ENCODE data around the gene MYO10. TPM values are rescaled to one million over a fixed set of nuclear protein-coding genes. Genes with fewer than 3 reads are reported as not detected.

The MYO10 gene
- total and polyA plus RNA-seq, 2 donors (not counting 3 experiments of a cell fraction or from before 2014, with no cell fraction given): 36.0 to 148 TPM

DNA sequence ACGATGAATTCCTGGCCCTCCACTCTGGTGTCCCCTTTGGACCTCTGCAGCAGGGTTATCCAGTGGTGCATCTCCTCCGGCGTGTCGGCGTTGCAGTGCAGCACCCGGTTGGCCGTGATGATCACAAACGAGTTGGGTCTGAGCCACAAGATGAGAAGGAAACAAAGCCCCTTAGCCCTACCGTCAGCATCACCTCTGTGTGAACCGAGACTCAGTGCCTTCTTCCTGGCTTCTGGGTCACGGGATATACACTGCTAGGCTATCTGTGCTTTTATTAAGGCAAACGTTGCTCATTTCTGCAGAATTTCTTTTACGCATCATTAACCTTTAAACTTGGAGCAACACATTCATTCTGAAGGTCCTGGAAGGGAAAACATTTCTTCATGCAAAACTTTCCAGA, 254.2 kb downstream of the MYO10 start:
- DNase-seq (ENCODE audit: low read depth, low spot score): no peak
- TF ChIP-seq MYC (IDR thresholded peaks at IDR 0.05; ENCODE audit: low read depth, low read length) (no peak), POLR2AphosphoS5 (IDR thresholded peaks at IDR 0.05; ENCODE audit: insufficient read depth, low read depth, low read length) (no peak), JUN (IDR thresholded peaks at IDR 0.05; ENCODE audit: borderline replicate concordance, insufficient read depth, insufficient read length, low read depth) (no peak), FOS (IDR thresholded peaks at IDR 0.05; ENCODE audit: borderline replicate concordance, insufficient read depth, low read length) (no peak)
- TF ChIP-seq, protein P1, sequence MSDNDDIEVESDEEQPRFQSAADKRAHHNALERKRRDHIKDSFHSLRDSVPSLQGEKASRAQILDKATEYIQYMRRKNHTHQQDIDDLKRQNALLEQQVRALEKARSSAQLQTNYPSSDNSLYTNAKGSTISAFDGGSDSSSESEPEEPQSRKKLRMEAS (IDR thresholded peaks at IDR 0.05; ENCODE audit: insufficient read depth, insufficient read length): no peak
- no peak overlapping the region for H3K9ac ChIP-seq (replicated peaks; ENCODE audit: extremely low read depth, insufficient read depth, low read length)
- intact Hi-C loops (cut with micrococcal nuclease): no loop called here
- dilution Hi-C loops (cut with MboI; ENCODE audit: extremely low pct_ligation_motif_present, low sequenced_read_pairs): loop anchor here (25.0 kb wide), 1 partner anchor 505 kb away; no protein-coding TSS in a partner anchor
- no peak overlapping the region for H3K4me2 ChIP-seq (ENCODE audit: insufficient read depth, low read length)
- H3K9me3 ChIP-seq (replicated peaks; ENCODE audit: control insufficient read depth, insufficient read depth, low read length): no peaks in the 10 kb centered on the region
- BruUV-seq (replicated peaks): no TSS peak
- no peaks in the 10 kb centered on the region for H4K20me1 ChIP-seq (replicated peaks; ENCODE audit: control insufficient read depth, extremely low read depth, insufficient read depth, low read length)
- POLR2A ChIA-PET: no interaction called here
- no peaks in the 10 kb centered on the region for H3K27me3 ChIP-seq (ENCODE audit: control insufficient read depth in 2 of 2, insufficient read depth in 2 of 2, low read length in 2 of 2)
- H2AFZ ChIP-seq (ENCODE audit: low read depth, low read length): no peak overlapping the region
- no peaks in the 10 kb centered on the region for H3K4me1 ChIP-seq (ENCODE audit: control insufficient read depth, extremely low read depth, insufficient read depth, low read length)
- no peak overlapping the region for H3K4me3 ChIP-seq (replicated peaks in 1 of 3; ENCODE audit: insufficient read depth in 1 of 3, low read depth in 1 of 3, low read length in 3 of 3)
- CTCF ChIA-PET: interaction anchor here (0.9 kb wide), 1 partner anchor 16 kb away, joined by 4 read pairs; no protein-coding TSS in a partner anchor
- peaks cover 4% of the 10 kb centered on the region for H3K79me2 ChIP-seq (ENCODE audit: control insufficient read depth, insufficient read depth, low read length)
- H3K36me3 ChIP-seq (ENCODE audit: control insufficient read depth in 2 of 2, extremely low read depth in 1 of 2, insufficient read depth in 2 of 2, low read length in 2 of 2): peaks cover 43 to 55% of the 10 kb centered on the region in 2 experiments
- FAIRE-seq: no peak
- no peaks in the 10 kb centered on the region for H3K9me1 ChIP-seq (replicated peaks; ENCODE audit: control insufficient read depth, extremely low read depth, insufficient read depth, low read length)
- H3K27ac ChIP-seq (ENCODE audit: insufficient read depth, low read depth, low read length): no peak overlapping the region

GRCh38 chr5:16679863-16680262, 256.2 kb downstream of the MYO10 start:
- no TSS peak for BruUV-seq (replicated peaks)
- TF ChIP-seq FOS (IDR thresholded peaks at IDR 0.05; ENCODE audit: borderline replicate concordance, insufficient read depth, low read length) (no peak), CTCF (IDR thresholded peaks at IDR 0.05; ENCODE audit: extremely low read depth in 1 of 2, insufficient read depth in 1 of 2, low read depth in 1 of 2, low read length in 2 of 2) (peak in 1 of 2 donors; percentile 16)
- Histone ChIP-seq H2AFZ (ENCODE audit: low read depth, low read length) (no peak overlapping the region), H3K36me3 (ENCODE audit: control insufficient read depth in 2 of 2, extremely low read depth in 1 of 2, insufficient read depth in 2 of 2, low read length in 2 of 2) (peaks cover 50 to 60% of the 10 kb centered on the region in 2 experiments), H4K20me1 (replicated peaks; ENCODE audit: control insufficient read depth, extremely low read depth, insufficient read depth, low read length) (no peaks in the 10 kb centered on the region), H3K27ac (ENCODE audit: insufficient read depth, low read depth, low read length) (no peak overlapping the region), H3K9me1 (replicated peaks; ENCODE audit: control insufficient read depth, extremely low read depth, insufficient read depth, low read length) (no peaks in the 10 kb centered on the region), H3K79me2 (ENCODE audit: control insufficient read depth, insufficient read depth, low read length) (no peaks in the 10 kb centered on the region), H3K4me2 (ENCODE audit: insufficient read depth, low read length) (no peak overlapping the region), H3K9ac (replicated peaks; ENCODE audit: extremely low read depth, insufficient read depth, low read length) (no peak overlapping the region), H3K27me3 (ENCODE audit: control insufficient read depth in 2 of 2, insufficient read depth in 2 of 2, low read length in 2 of 2) (no peaks in the 10 kb centered on the region), H3K9me3 (replicated peaks; ENCODE audit: control insufficient read depth, insufficient read depth, low read length) (no peaks in the 10 kb centered on the region), H3K4me3 (replicated peaks in 1 of 3; ENCODE audit: insufficient read depth in 1 of 3, low read depth in 1 of 3, low read length in 3 of 3) (no peak overlapping the region), H3K4me1 (ENCODE audit: control insufficient read depth, extremely low read depth, insufficient read depth, low read length) (no peaks in the 10 kb centered on the region)
- intact Hi-C loops (cut with micrococcal nuclease): no loop called here
- no peak for DNase-seq (ENCODE audit: low read depth, low spot score)
- ChIA-PET CTCF (interaction anchor here (0.7 to 1.4 kb wide), 4 partner anchors 10 to 523 kb away, joined by 3 to 5 read pairs (median 4); no protein-coding TSS in a partner anchor), POLR2A (interaction anchor here (0.6 kb wide), 1 partner anchor 183 kb away, joined by 3 read pairs; no protein-coding TSS in a partner anchor)
- dilution Hi-C loops (cut with MboI; ENCODE audit: extremely low pct_ligation_motif_present, low sequenced_read_pairs): loop anchor here (25.0 kb wide), 1 partner anchor 507 kb away; no protein-coding TSS in a partner anchor
- peak; percentile 31 for FAIRE-seq
